Body of pancreas (tissue), 4 donors: ENCODE data around the gene TOP3A. TPM values are rescaled to one million over a fixed set of nuclear protein-coding genes. Genes with fewer than 3 reads are reported as not detected.

Experiments
- ATAC-seq: fragments of 150-250 bp; one replicate; pipeline ENCODE4 v1.9.1; 2016
- DNase-seq, 4 donors: peaks; one replicate each; pipeline ENCODE4 v3.0.0-alpha.2; 2019
- H3K27ac ChIP-seq, 4 donors: fragments of 200-600 bp; sonication (generic); 1 replicate in 3 of 4; 2 replicates in 1 of 4; pipeline versions ENCODE4 v1.5.1 to v1.6.1; 2016 to 2019; ENCODE audit warnings: mild to moderate bottlenecking in 1 of 4, mixed read lengths in 1 of 4, moderate library complexity in 1 of 4
- H3K27me3 ChIP-seq, 2 donors: fragments of 200-600 bp; sonication (generic); one replicate each; pipeline ENCODE4 v1.6.0; 2016; ENCODE audit warnings: mild to moderate bottlenecking in 1 of 2
- H3K36me3 ChIP-seq, 2 donors: fragments of 200-600 bp; sonication (generic); replicated peaks in 1 of 2; 2 replicates each; pipeline ENCODE4 v1.5.1; 2016; ENCODE audit warnings: low read depth in 2 of 2; ENCODE audit not compliant: insufficient read depth in 1 of 2
- H3K4me1 ChIP-seq: fragments of 200-600 bp; sonication (generic); one replicate; pipeline ENCODE4 v1.6.0; 2016
- H3K4me3 ChIP-seq, 2 donors: fragments of 200-600 bp; sonication (generic); 1 replicate in 1 of 2; 2 replicates in 1 of 2; pipeline ENCODE4 v1.5.1; 2016 to 2019
- H3K9me3 ChIP-seq, 3 donors: fragments of 200-600 bp; sonication (generic); 1 replicate in 2 of 3; 2 replicates in 1 of 3; pipeline ENCODE4 v1.5.1; 2016
- POLR2A ChIP-seq, 3 donors: fragments of 450-650 bp; IDR thresholded peaks; one replicate each; pipeline ENCODE4 v1.6.1; 2016; ENCODE audit warnings: antibody characterized with exemption in 3 of 3, mild to moderate bottlenecking in 2 of 3
- WGBS, 2 donors: methylation state at CpG; one replicate each; pipeline ENCODE4 v1.1.5; 2017; 5-methylcytosine and 5-hydroxymethylcytosine counted together
- intact Hi-C: fragments of 100-400 bp; cut with DNase I; formaldehyde crosslinking; loops from one replicate; pipeline ENCODE4 v1.15.1; 2023
- total RNA-seq, 2 donors: library from RNA; depleted of rRNA; stranded (reverse); fragments of >200 nt; gene quantifications; one replicate each; pipeline ENCODE4 v1.1.0, GENCODE V29; 2016
- TF ChIP-seq, protein P1 (sequence below), 7 experiments: fragments of 450-650 bp in 4 of 7; fragments of 200-600 bp in 3 of 7; sonication (generic) in 3 of 7; IDR thresholded peaks; one replicate each; pipeline ENCODE4 v1.5.1; 2016 to 2019; ENCODE audit warnings: antibody characterized with exemption in 7 of 7

TOP3A gene
- total RNA-seq, 2 donors from 2014 or later, result 13.2 to 22.3 TPM

DNA sequence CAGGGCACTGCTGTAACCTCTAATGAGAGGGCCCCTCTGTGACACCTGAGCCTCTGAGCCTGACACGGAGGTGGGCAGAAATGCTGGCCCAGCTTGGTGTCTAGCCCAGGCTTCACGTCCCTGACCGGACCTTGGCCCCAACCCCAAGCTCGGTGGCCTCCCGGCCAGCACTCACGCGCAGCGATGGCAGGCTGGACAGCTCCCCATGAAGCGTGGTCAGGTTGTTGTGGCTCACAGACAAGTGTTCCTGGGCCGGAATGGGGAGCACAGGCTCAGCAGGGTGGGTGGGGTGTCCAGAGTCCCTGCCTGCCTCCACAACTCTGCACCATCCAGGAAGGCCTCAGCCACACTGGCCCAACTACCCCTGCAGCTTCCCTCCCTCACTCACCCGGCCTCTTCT is 58.4 kb downstream of the TOP3A start:
- Histone ChIP-seq H3K27ac (peak overlapping the region in 3 of 4 donors; percentile 89 to 99 (median 97)), H3K4me3 (no peak overlapping the region), H3K9me3 (no peaks in the 10 kb centered on the region), H3K27me3 (no peaks in the 10 kb centered on the region), H3K36me3 (peaks cover 14 to 30% of the 10 kb centered on the region in 2 donors), H3K4me1 (peaks cover 33% of the 10 kb centered on the region)
- WGBS, 2 donors, result 54 to 81% methylated on average over 4 to 11 of the region's 11 CpGs
- TF ChIP-seq, protein P1, sequence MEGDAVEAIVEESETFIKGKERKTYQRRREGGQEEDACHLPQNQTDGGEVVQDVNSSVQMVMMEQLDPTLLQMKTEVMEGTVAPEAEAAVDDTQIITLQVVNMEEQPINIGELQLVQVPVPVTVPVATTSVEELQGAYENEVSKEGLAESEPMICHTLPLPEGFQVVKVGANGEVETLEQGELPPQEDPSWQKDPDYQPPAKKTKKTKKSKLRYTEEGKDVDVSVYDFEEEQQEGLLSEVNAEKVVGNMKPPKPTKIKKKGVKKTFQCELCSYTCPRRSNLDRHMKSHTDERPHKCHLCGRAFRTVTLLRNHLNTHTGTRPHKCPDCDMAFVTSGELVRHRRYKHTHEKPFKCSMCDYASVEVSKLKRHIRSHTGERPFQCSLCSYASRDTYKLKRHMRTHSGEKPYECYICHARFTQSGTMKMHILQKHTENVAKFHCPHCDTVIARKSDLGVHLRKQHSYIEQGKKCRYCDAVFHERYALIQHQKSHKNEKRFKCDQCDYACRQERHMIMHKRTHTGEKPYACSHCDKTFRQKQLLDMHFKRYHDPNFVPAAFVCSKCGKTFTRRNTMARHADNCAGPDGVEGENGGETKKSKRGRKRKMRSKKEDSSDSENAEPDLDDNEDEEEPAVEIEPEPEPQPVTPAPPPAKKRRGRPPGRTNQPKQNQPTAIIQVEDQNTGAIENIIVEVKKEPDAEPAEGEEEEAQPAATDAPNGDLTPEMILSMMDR (IDR thresholded peaks at IDR 0.05), result no peak
- TF ChIP-seq POLR2A (IDR thresholded peaks at IDR 0.05), result no peak
- DNase-seq (no peak), ATAC-seq (no peak)
- intact Hi-C loops, result no loop called here

- Histone ChIP-seq H3K27ac (no peak overlapping the region), H3K4me1 (peaks cover 40% of the 10 kb centered on the region), H3K27me3 (no peaks in the 10 kb centered on the region), H3K9me3 (no peaks in the 10 kb centered on the region), H3K4me3 (no peak overlapping the region), H3K36me3 (peaks cover 14 to 34% of the 10 kb centered on the region in 2 donors)
- ATAC-seq (no peak), DNase-seq (no peak)
- 91 to 97% methylated on average over 4 to 8 of the region's 8 CpGs for WGBS, 2 donors
- TF ChIP-seq, protein P1 (IDR thresholded peaks at IDR 0.05), result no peak
- TF ChIP-seq POLR2A (IDR thresholded peaks at IDR 0.05), result no peak
- intact Hi-C loops, result no loop called here
Measured at GRCh38 chr17:18254888-18255649, 59.7 kb downstream of the TOP3A start.

DNA sequence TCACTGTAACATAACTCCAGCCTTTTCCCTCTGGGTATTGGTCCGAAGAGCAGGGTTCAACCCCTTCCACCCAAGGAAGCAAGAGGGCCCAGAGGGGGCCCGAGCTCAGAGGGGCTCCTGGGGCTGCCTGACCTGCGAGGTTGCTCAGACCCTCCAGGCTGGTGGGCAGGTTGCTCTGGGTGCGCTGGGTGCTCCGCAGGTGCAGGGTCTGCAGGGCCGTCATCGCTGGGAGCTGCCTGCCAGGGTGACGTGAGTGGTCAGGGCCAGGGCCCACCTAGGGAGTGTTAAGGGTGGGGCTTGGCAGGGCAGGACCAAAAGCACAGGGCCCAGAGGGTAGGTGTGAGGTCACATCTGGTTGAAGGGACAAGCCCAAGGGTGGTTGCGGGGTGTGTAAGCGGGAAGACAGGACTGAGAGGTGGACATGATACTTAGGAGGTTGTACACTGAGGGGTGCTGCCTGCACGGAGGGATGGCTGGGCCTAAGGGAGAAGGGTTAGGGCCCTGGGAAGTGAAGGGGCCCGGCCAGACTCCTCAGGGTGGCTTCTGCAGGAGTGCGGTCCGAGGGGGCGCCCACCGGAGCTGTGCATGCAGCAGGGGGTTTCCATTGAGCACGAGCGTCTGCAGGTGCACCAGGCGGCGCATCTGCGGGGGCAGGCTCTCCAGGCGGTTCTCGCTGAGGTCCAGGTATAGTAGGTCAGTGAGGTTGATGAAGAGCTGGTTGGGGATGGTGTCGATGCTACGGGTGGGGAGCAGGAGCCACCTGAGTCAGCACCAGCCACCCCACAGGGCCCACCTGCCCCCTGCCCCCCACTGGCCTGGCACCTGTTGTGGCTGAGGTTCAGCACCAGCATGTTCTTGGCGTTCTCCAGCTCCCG is 60.6 kb downstream of the TOP3A start:
- intact Hi-C loops, result no loop called here
- Histone ChIP-seq H3K4me3 (no peak overlapping the region), H3K9me3 (no peaks in the 10 kb centered on the region), H3K27ac (no peak overlapping the region), H3K4me1 (peaks cover 33% of the 10 kb centered on the region), H3K27me3 (no peaks in the 10 kb centered on the region), H3K36me3 (peaks cover 14 to 34% of the 10 kb centered on the region in 2 donors)
- TF ChIP-seq POLR2A (IDR thresholded peaks at IDR 0.05), result no peak
- TF ChIP-seq, protein P1 (IDR thresholded peaks at IDR 0.05), result no peak
- ATAC-seq (no peak), DNase-seq (no peak)
- WGBS, 2 donors, result 87 to 89% methylated on average over 16 to 27 of the region's 27 CpGs

DNA sequence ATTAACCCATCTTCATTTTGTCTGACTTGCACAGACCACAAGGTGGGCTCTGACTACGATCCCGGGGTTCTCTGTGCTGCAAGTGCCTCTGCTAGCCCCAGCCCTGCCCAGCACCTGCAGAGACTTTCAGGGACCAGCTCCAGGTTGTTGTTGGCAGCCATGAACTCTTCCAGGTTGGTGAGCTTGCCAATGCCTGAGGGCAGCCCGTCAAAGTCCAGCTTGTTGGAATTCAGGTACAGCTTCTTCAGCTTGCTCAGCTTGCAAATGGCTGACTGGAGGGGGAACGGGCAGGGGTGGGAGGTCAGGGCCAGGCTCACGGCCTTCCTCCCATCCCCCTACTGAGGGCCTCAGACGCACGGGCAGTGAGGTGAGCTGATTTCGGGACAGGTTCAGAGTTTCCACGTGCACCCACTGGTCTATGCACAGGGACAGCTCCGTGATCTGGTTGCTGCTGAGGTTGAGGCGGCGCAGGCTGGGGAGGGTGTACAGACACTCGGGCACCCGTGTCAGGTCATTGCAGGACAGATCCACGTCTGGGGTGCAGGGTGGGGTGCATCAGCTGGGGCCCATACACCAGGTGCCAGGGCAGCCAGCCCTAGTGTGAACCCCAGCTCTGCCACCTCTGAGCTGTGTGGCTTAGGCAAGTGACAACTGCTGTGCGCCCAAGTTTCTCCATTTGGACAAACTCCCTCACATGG is 61.5 kb downstream of the TOP3A start:
- peaks cover 29% of the 10 kb centered on the region for H3K4me1 ChIP-seq
- intact Hi-C loops, result no loop called here
- H3K27me3 ChIP-seq, result no peaks in the 10 kb centered on the region
- H3K27ac ChIP-seq, result no peak overlapping the region
- 81 to 82% methylated on average over 10 to 16 of the region's 16 CpGs for whole genome bisulfite sequencing, 2 donors
- peaks cover 14 to 37% of the 10 kb centered on the region in 2 donors for H3K36me3 ChIP-seq
- H3K9me3 ChIP-seq, result no peaks in the 10 kb centered on the region
- H3K4me3 ChIP-seq, result no peak overlapping the region
- no peak for TF ChIP-seq POLR2A (IDR thresholded peaks at IDR 0.05)
- TF ChIP-seq, protein P1 (IDR thresholded peaks at IDR 0.05), result no peak
- no peak for DNase-seq
- ATAC-seq, result no peak
